ENCODE measurements around the gene ARHGAP44.

Gene ARHGAP44

DNA sequence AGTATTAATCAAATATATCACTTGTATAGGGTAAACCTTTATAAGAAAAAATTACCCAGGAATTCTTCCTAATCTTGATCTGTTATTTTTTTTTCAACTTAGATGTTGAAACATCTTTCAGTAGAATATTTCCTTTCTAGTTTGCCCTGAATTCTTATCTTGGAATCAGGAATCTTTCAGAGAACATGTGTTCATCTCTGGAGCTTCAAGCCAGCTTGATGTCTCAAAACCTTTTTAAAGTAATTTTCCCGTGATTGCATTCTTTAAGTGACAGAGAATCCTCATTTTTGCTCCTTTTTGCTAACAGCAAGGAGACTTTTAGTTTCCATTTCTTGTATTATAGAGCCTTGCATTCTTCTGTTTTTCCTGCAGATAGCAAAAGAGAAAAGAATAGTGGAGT is 137.7 kb downstream of the ARHGAP44 start:
- H3K4me3 ChIP-seq (replicated peaks in 1 of 2; ENCODE audit: low read depth in 2 of 2, low read length in 2 of 2) = no peak overlapping the region
- DNase-seq (ENCODE audit: low read depth in 2 of 2) = no peak
- no peak for TF ChIP-seq CTCF (IDR thresholded peaks at IDR 0.05; ENCODE audit: low read depth, low read length)

GRCh38 chr17:12927541-12928425 is 138.5 kb downstream of the ARHGAP44 start:
- no peak for TF ChIP-seq CTCF (IDR thresholded peaks at IDR 0.05; ENCODE audit: low read depth, low read length)
- H3K4me3 ChIP-seq (replicated peaks in 1 of 2; ENCODE audit: low read depth in 2 of 2, low read length in 2 of 2) = no peak overlapping the region
- DNase-seq (ENCODE audit: low read depth in 2 of 2) = peak; percentile 21 to 71

- H3K4me3 ChIP-seq (replicated peaks in 1 of 2; ENCODE audit: low read depth in 2 of 2, low read length in 2 of 2) = no peak overlapping the region
- no peak for TF ChIP-seq CTCF (IDR thresholded peaks at IDR 0.05; ENCODE audit: low read depth, low read length)
- peak in 1 of 2 donors; percentile 5 for DNase-seq (ENCODE audit: low read depth in 2 of 2)
These were observed 139.4 kb downstream of the ARHGAP44 start for GRCh38 chr17:12928736-12929135.

DNA sequence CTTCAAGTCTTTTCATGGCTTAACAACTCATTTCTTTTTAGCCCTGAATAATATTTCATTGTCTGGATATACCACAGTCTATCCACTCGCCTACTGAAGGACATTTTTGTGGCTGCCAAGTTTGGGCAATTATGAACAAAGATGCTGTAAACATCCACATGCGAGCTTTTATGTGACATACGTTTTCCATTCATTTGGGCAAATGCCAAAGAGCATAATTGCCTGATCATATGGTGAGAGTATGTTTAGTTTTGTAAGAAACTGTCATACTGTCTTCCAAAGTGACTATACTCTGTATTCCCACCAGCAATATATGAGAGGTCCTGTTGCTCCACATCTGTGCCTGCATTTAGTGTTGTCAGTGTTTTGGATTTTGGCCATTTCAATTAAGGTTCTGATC is 147.2 kb downstream of the ARHGAP44 start:
- DNase-seq (ENCODE audit: low read depth in 2 of 2) = no peak
- H3K4me3 ChIP-seq (replicated peaks in 1 of 2; ENCODE audit: low read depth in 2 of 2, low read length in 2 of 2) = no peak overlapping the region
- no peak for TF ChIP-seq CTCF (IDR thresholded peaks at IDR 0.05; ENCODE audit: low read depth, low read length)

GRCh38 chr17:12940699-12941098 is 151.4 kb downstream of the ARHGAP44 start:
- H3K4me3 ChIP-seq (replicated peaks in 1 of 2; ENCODE audit: low read depth in 2 of 2, low read length in 2 of 2) = no peak overlapping the region
- DNase-seq (ENCODE audit: low read depth in 2 of 2) = no peak
- no peak for TF ChIP-seq CTCF (IDR thresholded peaks at IDR 0.05; ENCODE audit: low read depth, low read length)

DNA sequence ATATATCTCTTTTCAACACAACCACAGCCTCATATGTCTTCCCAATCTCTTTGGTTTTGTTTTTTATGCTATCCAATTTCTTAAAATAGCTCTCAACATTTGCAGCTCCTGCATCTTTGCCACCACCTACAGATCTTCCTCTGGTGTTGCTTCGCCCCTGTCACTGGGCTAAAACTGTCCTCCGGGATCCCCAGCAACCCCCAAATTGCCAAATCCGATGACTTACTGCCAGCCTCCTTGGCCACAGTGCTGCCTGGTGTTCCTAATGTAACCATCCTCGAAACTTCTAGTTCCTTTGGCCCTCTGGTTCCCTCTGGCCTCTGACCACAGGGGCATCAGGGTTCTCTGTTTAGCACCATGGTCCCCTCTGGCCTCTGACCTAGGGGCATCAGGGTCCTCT is 157.7 kb downstream of the ARHGAP44 start:
- no peak for TF ChIP-seq CTCF (IDR thresholded peaks at IDR 0.05; ENCODE audit: low read depth, low read length)
- H3K4me3 ChIP-seq (replicated peaks in 1 of 2; ENCODE audit: low read depth in 2 of 2, low read length in 2 of 2) = no peak overlapping the region
- no peak for DNase-seq (ENCODE audit: low read depth in 2 of 2)

Measured in cardiac fibroblast (primary cell).